ENCODE results near the gene SYNGAP1. TPM values are rescaled to one million over a fixed set of nuclear protein-coding genes. Genes with fewer than 3 reads are reported as not detected.

The SYNGAP1 gene
- total RNA-seq, 1 donor from 2014 or later: 33.7 TPM

DNA sequence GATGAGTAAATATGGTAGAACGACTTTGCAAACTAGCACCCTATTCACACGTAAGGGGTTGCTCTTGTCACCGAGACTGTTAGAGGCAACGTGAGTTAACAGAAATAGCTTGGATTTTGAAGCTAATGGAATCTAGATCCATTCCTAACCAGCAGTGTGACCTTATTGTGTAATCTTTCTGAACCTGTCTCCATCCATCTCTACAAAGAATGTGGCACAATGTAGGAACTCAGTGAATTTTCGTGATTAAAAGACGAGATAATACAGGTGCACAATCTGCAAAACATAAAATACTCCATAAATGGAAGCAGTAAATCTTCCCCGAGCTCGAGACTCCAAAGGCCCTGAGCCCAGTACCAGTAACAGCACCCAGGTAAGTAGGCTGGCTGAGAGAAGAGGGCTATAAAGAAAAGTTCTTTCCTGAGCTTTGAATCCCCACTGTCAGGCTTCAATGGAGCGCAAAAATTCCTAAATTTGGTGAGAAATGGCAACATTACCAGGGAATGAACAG, 29.0 kb upstream of the SYNGAP1 start:
- H3K4me1 ChIP-seq: peaks cover 3 to 6% of the 10 kb centered on the region in 2 donors
- no peaks in the 10 kb centered on the region for H3K36me3 ChIP-seq
- peak overlapping the region; percentile 42 to 77 for H3K4me3 ChIP-seq
- TF ChIP-seq, protein P1, sequence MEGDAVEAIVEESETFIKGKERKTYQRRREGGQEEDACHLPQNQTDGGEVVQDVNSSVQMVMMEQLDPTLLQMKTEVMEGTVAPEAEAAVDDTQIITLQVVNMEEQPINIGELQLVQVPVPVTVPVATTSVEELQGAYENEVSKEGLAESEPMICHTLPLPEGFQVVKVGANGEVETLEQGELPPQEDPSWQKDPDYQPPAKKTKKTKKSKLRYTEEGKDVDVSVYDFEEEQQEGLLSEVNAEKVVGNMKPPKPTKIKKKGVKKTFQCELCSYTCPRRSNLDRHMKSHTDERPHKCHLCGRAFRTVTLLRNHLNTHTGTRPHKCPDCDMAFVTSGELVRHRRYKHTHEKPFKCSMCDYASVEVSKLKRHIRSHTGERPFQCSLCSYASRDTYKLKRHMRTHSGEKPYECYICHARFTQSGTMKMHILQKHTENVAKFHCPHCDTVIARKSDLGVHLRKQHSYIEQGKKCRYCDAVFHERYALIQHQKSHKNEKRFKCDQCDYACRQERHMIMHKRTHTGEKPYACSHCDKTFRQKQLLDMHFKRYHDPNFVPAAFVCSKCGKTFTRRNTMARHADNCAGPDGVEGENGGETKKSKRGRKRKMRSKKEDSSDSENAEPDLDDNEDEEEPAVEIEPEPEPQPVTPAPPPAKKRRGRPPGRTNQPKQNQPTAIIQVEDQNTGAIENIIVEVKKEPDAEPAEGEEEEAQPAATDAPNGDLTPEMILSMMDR (IDR thresholded peaks at IDR 0.05): no peak
- DNase-seq (ENCODE audit: low spot score in 2 of 2): no peak
- peak overlapping the region; percentile 91 to 93 for H3K27ac ChIP-seq
- intact Hi-C loops (cut with DNase I): loop anchor here (1.0 to 5.0 kb wide), 8 partner anchors 19 to 184 kb away; partner anchors contain the start of genes PFDN6, RING1, RPS18 and WDR46
- no peaks in the 10 kb centered on the region for H3K27me3 ChIP-seq
- H3K9me3 ChIP-seq: no peaks in the 10 kb centered on the region

DNA sequence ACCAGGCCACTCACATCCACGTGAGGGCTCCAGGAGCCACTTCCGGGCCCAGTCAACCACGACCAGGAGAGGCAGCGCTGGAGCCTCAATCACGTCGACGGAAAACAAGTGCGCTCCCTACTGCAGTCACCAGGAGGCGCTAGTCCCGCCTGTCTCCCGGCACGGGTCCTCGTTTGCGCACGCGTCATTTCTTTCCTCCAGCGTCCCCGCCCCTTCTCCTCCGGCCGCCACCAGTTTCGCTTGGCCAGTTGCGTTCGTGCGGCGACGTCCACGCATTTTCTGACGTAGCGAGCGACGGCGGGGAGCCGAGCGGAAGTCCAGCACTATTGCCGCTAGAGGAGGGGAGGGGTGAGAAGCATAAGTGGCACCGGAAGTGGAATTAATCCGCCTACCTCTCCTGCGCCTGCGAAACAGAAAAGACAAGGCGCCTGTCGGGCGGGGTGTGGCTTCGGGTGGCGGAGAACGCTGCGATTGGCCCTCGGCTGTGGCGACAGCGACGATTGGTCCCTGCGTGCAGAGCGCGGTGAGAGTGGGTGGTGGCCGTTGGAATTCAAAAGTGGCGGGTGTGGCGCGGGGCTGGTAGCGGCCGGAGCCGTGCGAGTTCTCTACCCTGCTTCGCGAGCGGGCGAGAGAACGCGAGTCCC, 28.5 kb upstream of the SYNGAP1 start, which contains the start of gene KIFC1:
Gene KIFC1 (plus strand): TSS at position 546 of the 644 bp plus-strand sequence. CDS start 163 bp downstream, outside the sequence.
- Histone ChIP-seq H3K27me3 (no peaks in the 10 kb centered on the region), H3K27ac (peak within 1 kb of the TSS; percentile 91 to 93), H3K36me3 (no peaks in the 10 kb centered on the region), H3K4me3 (peak within 1 kb of the TSS; percentile 65 to 77), H3K9me3 (no peaks in the 10 kb centered on the region), H3K4me1 (peaks cover 3 to 6% of the 10 kb centered on the region in 2 donors)
- TF ChIP-seq, protein P1 (IDR thresholded peaks at IDR 0.05): peak; percentile 93 to 96 (median 94)
- intact Hi-C loops (cut with DNase I): loop anchor here (1.0 to 5.0 kb wide), 8 partner anchors 19 to 184 kb away; partner anchors contain the start of genes PFDN6, RING1, RPS18 and WDR46
- peak; percentile 96 to 99 for DNase-seq (ENCODE audit: low spot score in 2 of 2)

DNA sequence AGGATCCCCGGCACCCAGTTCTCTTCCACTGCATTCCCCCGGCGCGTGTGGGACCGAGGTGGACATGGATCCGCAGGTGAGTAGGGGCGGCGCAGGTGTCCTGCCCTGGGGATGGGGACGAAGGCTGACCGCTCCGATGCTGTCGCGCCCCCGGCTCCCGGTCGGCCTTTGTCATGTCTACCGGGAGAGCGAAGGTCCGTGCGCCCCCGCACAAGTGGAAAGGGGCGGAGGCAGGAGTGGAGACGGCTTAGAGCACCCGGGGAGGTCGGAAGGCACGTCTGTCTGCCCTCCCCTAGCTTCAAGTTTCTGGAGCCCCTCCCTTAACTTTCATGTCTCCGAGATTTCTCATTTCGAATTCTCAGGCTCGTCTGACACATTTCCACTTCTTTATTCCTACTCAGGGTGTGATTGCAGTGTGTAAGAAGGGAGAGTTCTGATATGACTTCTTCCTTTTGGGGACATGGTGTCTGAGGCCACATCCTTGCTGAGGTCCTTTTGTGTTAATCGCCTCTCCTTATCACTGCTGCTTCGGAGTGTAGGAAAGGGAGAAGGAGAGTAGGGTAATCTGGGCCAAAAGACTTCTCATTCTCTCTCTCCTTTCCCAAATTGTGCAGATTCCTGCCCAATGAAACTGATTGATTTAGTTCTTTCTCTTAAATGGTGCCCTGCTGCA, 27.8 kb upstream of the SYNGAP1 start:
- no peak for DNase-seq (ENCODE audit: low spot score in 2 of 2)
- TF ChIP-seq, protein P1 (IDR thresholded peaks at IDR 0.05): no peak
- Histone ChIP-seq H3K4me3 (peak overlapping the region; percentile 65 to 77), H3K9me3 (no peaks in the 10 kb centered on the region), H3K27me3 (no peaks in the 10 kb centered on the region), H3K36me3 (no peaks in the 10 kb centered on the region), H3K4me1 (peaks cover 3 to 6% of the 10 kb centered on the region in 2 donors), H3K27ac (peak overlapping the region; percentile 69 to 91)
- intact Hi-C loops (cut with DNase I): loop anchor here (1.0 to 5.0 kb wide), 8 partner anchors 18 to 185 kb away; partner anchors contain the start of genes PFDN6, RING1, RPS18 and WDR46

DNA sequence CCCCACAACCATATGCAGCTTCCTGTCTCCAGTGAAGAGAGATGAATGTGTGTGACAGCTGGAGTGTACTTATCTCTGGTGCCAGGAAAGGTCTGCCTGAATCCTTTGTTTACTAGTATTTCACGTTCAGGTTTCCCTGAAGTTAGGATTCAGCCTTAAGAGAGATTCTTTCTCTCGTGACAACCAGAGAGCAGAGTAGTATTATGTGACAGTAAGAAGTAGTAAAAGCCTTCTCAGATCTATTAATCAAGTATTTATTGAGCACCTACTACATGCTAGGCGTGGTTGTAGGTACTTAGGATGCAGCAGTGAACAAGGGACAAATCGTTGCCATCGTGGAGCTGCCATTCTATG, 27.3 kb upstream of the SYNGAP1 start:
- Histone ChIP-seq H3K9me3 (no peaks in the 10 kb centered on the region), H3K36me3 (no peaks in the 10 kb centered on the region), H3K27me3 (no peaks in the 10 kb centered on the region), H3K4me3 (peak overlapping the region in 1 of 2 donors; percentile 77), H3K27ac (no peak overlapping the region), H3K4me1 (peaks cover 3 to 6% of the 10 kb centered on the region in 2 donors)
- TF ChIP-seq, protein P1 (IDR thresholded peaks at IDR 0.05): no peak
- no peak for DNase-seq (ENCODE audit: low spot score in 2 of 2)
- intact Hi-C loops (cut with DNase I): loop anchor here (5.0 kb wide), 1 partner anchor 185 kb away; the partner anchor contains the start of gene RING1

DNA sequence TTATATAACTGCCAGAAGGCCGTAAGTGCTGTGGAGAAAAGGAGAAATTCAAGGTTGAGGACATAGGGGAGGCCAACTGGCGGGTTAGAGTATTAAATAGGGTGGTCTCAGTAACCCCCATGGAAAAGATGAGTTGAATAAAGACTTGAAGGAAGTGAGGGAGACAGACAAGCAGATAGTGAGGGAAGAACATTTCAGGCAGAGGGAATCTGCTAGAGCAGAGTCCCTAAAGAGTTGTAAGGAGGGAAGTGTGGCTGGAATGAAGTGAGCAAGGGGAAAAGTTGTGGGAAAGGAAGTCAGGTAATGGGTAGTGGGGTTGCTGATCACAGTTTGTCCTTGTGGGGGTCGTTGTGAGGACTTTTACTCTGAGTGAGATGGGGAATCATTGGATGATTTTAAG, 26.9 kb upstream of the SYNGAP1 start:
- no peaks in the 10 kb centered on the region for H3K27me3 ChIP-seq
- intact Hi-C loops (cut with DNase I): loop anchor here (5.0 kb wide), 1 partner anchor 186 kb away; the partner anchor contains the start of gene RING1
- no peak overlapping the region for H3K27ac ChIP-seq
- H3K36me3 ChIP-seq: no peaks in the 10 kb centered on the region
- TF ChIP-seq, protein P1 (IDR thresholded peaks at IDR 0.05): no peak
- DNase-seq (ENCODE audit: low spot score in 2 of 2): no peak
- H3K4me3 ChIP-seq: no peak overlapping the region
- H3K9me3 ChIP-seq: no peaks in the 10 kb centered on the region
- H3K4me1 ChIP-seq: peaks cover 3 to 6% of the 10 kb centered on the region in 2 donors
